BLaER1 treated with 17β-estradiol and CSF1 and Interleukin-3, amounts not matched to agents 10 nM and 100 nM (cell line): ENCODE results near the gene RPS2.
A peak's percentile ranks its signal among the peaks of the same experiment; 100 is the strongest.

Source experiments
- H3K27ac ChIP-seq, 11 experiments: shearing (Covaris generic); formaldehyde crosslinking; 2 replicates each; pipeline ENCODE4 v1.8.1; 2022
- H3K27me3 ChIP-seq, 11 experiments: shearing (Covaris generic); formaldehyde crosslinking; 2 replicates each; pipeline ENCODE4 v1.8.1; 2022
- H3K36me3 ChIP-seq, 11 experiments: shearing (Covaris generic); formaldehyde crosslinking; 2 replicates each; pipeline ENCODE4 v1.8.1; 2022
- H3K4me1 ChIP-seq, 10 experiments: shearing (Covaris generic); formaldehyde crosslinking; 2 replicates each; pipeline ENCODE4 v1.8.1; 2022
- H3K4me2 ChIP-seq, 11 experiments: shearing (Covaris generic); formaldehyde crosslinking; 2 replicates each; pipeline ENCODE4 v1.8.1; 2022
- H3K4me3 ChIP-seq, 10 experiments: shearing (Covaris generic); formaldehyde crosslinking; 2 replicates each; pipeline ENCODE4 v1.8.1; 2022
- H3K9ac ChIP-seq, 11 experiments: shearing (Covaris generic); formaldehyde crosslinking; 2 replicates each; pipeline ENCODE4 v1.8.1; 2022
- H3K9me3 ChIP-seq, 11 experiments: shearing (Covaris generic); formaldehyde crosslinking; replicated peaks in 1 of 11; 2 replicates each; pipeline ENCODE4 v1.8.1; 2022
- H4K20me1 ChIP-seq, 11 experiments: shearing (Covaris generic); formaldehyde crosslinking; 2 replicates each; pipeline ENCODE4 v1.8.1; 2022
- Cebpa-rat ChIP-seq, 11 experiments: shearing (Covaris generic); IDR thresholded peaks; 2 replicates each; pipeline ENCODE4 v1.8.1; 2022

The RPS2 gene

DNA sequence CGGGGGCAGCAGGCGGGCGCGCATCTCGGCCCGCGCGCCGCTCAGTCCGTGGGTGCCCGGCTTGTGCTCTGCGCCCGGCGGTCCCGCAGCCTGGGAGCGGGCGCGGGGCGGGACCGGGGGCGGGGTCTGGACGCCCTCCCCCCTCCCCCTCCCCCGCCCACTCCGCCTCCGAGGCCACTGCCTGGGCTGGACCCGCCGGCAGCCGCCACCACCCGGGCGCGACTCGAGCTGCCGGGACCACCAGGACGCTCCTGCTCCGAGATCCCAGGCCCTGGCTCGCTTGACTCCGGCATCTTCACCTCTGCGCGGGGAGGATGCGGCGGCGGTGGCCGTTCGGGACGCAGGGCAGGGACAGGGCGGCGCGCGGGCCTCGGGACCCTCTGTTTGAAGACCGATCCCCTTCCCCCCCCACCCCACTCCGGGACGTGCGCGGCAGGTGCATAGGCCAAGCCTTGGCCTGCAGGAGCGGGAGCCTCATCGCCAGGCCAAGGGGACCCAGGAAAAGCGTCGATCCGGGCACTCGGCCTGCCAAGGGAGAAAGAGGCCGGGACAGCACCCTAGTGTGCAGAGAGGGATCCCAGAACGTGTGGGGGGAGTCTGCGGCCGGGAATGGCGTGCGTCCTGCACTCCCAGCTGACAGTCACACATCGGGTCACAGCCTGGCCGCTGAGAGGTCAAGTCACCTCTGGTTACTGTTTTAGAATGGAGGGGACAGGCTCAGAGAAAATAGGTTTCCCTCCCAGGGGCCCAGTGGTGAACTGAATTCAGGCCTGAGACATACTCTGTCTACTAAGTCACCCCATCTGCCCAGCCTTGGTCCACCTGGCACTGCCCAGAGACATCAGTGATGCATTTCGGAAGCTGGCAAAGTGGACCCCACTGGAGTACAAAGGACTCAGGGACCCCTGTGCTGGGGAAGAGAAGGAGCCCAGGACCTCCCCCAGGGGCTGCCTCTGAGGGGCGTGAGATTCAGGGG, 46.0 kb downstream of the RPS2 start, which contains the start of gene HS3ST6:
Gene HS3ST6, minus strand, starts transcription at position 65 of the 976 bp plus-strand sequence. CDS start 92 bp downstream, outside the sequence.
- H3K9me3 ChIP-seq = 0 out of 22 replicates have a peak, but pooled peaks cover 0 to 5% (median 0%) of the 10 kb centered on the region in 11 experiments
- peaks cover 0 to 46% (median 17%) of the 10 kb centered on the region in 11 experiments; a peak in 12 of 22 replicates for H4K20me1 ChIP-seq
- no peak within 1 kb of the TSS for H3K4me2 ChIP-seq
- no peak within 1 kb of the TSS for H3K4me3 ChIP-seq
- H3K4me1 ChIP-seq = peaks cover 0 to 10% (median 4%) of the 10 kb centered on the region in 10 experiments; a peak in 10 of 20 replicates
- H3K27me3 ChIP-seq = peaks cover 96 to 100% (median 100%) of the 10 kb centered on the region in 11 experiments
- no peak within 1 kb of the TSS for H3K27ac ChIP-seq
- H3K36me3 ChIP-seq = no peaks in the 10 kb centered on the region
- TF ChIP-seq Cebpa-rat (IDR thresholded peaks at IDR 0.05) = no peak
- no peak within 1 kb of the TSS for H3K9ac ChIP-seq

DNA sequence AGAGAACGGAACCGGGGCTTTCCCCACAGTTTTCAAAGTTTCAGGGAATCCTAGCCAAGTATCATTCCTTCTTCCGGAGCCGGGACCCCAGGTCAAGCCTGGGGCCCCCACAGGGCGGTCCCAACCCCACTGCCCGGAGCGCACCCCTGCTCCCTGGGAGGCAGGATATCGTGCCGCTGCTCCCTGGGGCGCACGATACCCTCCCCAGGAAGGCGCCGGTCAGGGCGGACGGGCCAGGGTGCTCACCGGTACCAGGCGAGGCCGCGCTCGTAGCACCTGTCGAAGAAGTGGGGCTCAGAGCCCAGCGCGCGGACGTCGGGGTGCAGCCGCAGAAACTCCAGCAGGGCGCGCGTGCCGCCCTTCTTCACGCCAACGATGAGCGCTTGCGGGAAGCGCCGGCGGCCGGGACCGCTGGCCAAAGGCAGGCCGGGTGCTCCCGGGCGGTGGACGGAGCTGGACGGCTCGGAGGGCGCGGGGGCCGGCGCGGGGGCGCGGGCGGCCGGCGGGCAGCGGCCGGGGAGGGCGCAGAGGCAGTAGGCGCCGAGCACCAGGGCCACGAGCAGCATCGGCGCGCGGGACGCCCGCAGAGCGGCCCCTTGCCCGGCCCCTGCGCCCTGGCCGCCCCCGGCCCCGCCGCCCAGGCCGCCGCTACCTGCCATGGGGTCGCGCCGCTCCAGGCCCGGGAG, 46.8 kb downstream of the RPS2 start:
- H3K4me3 ChIP-seq = no peak overlapping the region
- peaks cover 0 to 51% (median 17%) of the 10 kb centered on the region in 11 experiments; a peak in 12 of 22 replicates for H4K20me1 ChIP-seq
- H3K36me3 ChIP-seq = no peaks in the 10 kb centered on the region
- no peak for TF ChIP-seq Cebpa-rat (IDR thresholded peaks at IDR 0.05)
- H3K27me3 ChIP-seq = peaks cover 92 to 100% (median 98%) of the 10 kb centered on the region in 11 experiments
- H3K9me3 ChIP-seq = 0 out of 22 replicates have a peak, but pooled peaks cover 0 to 5% (median 0%) of the 10 kb centered on the region in 11 experiments
- peaks cover 0 to 4% (median 0%) of the 10 kb centered on the region in 10 experiments; a peak in 1 of 20 replicates for H3K4me1 ChIP-seq
- no peak overlapping the region for H3K9ac ChIP-seq
- no peak overlapping the region for H3K27ac ChIP-seq
- no peak overlapping the region for H3K4me2 ChIP-seq

DNA sequence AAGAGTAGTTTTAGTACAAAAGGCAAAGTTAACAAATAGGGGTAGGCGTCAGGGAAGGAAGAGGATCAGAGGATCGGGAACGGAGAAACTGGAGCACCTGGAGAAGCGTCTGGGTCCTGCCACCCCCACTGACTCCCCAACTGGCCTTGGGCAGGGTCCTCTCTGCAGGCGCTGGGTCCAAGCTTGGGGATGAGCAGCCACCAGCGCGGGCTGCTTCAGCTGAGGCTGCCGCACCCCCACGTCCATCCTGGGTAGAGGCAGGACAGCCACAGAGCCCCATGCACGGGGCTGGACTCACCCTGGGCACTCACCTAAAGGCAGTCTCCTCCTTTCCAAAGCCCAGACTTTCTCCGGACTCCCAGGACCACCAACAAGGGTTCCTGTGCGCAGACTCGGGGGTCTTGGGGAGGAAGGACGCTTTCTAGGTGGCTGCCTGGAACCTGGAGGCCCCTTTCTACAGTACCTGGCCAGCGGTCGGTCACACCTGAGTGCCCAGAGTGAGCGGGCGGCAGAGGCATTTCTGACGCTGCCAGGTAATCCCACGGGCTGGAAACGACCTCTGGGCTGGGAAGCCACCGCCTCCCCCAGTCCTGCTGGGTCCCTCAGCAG, 47.5 kb downstream of the RPS2 start:
- Histone ChIP-seq H3K4me2 (no peak overlapping the region), H3K9ac (no peak overlapping the region), H3K9me3 (0 out of 22 replicates have a peak, but pooled peaks cover 0 to 1% (median 0%) of the 10 kb centered on the region in 11 experiments), H3K4me1 (peaks cover 0 to 4% (median 0%) of the 10 kb centered on the region in 10 experiments; a peak in 1 of 20 replicates), H3K27me3 (peaks cover 85 to 94% (median 91%) of the 10 kb centered on the region in 11 experiments), H3K4me3 (no peak overlapping the region), H3K27ac (no peak overlapping the region), H4K20me1 (peaks cover 0 to 53% (median 17%) of the 10 kb centered on the region in 11 experiments; a peak in 12 of 22 replicates), H3K36me3 (no peaks in the 10 kb centered on the region)
- no peak for TF ChIP-seq Cebpa-rat (IDR thresholded peaks at IDR 0.05)

GRCh38 chr16:1916640-1916990, 48.0 kb downstream of the RPS2 start:
- no peak overlapping the region for H3K9ac ChIP-seq
- H3K27ac ChIP-seq = no peak overlapping the region
- H3K4me3 ChIP-seq = no peak overlapping the region
- peaks cover 0 to 59% (median 17%) of the 10 kb centered on the region in 11 experiments; a peak in 12 of 22 replicates for H4K20me1 ChIP-seq
- H3K9me3 ChIP-seq = no peaks in the 10 kb centered on the region
- no peak for TF ChIP-seq Cebpa-rat (IDR thresholded peaks at IDR 0.05)
- peaks cover 80 to 88% (median 86%) of the 10 kb centered on the region in 11 experiments for H3K27me3 ChIP-seq
- no peak overlapping the region for H3K4me2 ChIP-seq
- no peaks in the 10 kb centered on the region for H3K36me3 ChIP-seq
- peaks cover 0 to 4% (median 0%) of the 10 kb centered on the region in 10 experiments; a peak in 1 of 20 replicates for H3K4me1 ChIP-seq

DNA sequence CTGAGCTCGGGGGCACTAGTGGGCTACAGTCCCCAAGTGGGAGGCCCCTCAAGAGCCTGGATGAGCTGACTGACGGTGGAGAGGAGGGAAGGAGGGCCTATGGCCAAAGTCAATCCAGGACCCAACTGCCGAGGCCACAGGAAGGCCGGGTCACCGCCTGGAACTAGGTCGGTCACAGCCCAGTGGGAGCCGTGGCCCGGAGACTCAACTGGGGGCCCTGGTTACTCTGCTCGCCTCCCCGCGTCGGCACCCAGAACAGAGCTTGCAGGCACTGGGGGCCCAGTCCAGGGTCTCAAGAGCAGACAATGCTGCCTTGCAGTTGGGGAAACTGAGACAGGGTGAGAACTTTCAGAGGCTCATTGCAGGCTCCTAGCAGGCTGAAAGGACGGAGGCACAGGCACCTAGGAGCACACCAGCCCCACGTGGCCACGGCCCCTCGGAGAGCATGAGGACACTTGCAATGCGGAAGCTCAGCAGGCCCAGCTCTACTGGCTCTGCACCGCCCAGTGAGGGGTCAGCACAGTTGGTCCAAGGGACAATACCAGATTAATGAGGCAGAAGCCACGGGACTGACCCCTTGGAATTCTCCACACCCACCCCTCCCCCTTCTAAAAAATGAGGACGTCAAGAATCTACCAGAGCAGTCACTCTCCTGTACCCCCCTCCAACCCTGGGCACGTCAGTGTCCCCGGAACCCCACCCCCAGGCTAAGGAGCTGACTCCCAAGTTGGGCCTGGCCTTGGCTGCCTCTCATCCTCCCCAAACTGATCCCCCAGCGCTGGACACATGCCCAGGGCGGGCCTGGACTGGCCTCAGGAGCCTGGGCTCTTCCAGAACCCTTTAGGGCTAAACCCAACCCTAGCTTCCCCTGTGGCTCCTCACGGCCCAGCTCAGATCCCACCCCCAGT, 48.6 kb downstream of the RPS2 start:
- H3K4me3 ChIP-seq = no peak overlapping the region
- no peak overlapping the region for H3K9ac ChIP-seq
- peaks cover 74 to 82% (median 80%) of the 10 kb centered on the region in 11 experiments for H3K27me3 ChIP-seq
- no peaks in the 10 kb centered on the region for H3K36me3 ChIP-seq
- no peak for TF ChIP-seq Cebpa-rat (IDR thresholded peaks at IDR 0.05)
- no peak overlapping the region for H3K27ac ChIP-seq
- H3K4me2 ChIP-seq = no peak overlapping the region
- peaks cover 0 to 58% (median 17%) of the 10 kb centered on the region in 11 experiments; a peak in 12 of 22 replicates for H4K20me1 ChIP-seq
- peaks cover 0 to 4% (median 0%) of the 10 kb centered on the region in 10 experiments; a peak in 1 of 20 replicates for H3K4me1 ChIP-seq
- no peaks in the 10 kb centered on the region for H3K9me3 ChIP-seq

DNA sequence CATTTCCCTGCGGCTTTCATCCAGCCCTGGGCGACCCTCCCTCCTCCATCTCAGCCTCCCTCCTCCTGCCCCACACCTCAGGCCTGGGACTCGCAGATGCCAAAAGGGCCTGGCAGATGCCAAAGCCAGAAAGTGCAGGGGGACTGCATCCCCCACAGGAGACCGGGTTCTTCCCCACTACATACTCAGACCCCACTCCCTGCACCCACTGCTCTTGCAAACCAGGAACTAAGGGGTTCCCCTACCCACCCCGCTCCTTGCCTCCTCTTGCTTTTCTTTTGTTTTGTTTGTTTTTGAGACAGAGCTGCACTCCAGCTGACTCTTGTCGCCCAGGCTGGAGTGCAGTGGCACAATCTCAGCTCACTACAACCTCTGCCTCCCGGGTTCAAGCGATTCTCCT, 49.6 kb downstream of the RPS2 start:
- Histone ChIP-seq H3K9me3 (no peaks in the 10 kb centered on the region), H3K4me2 (no peak overlapping the region), H4K20me1 (peaks cover 0 to 48% (median 17%) of the 10 kb centered on the region in 11 experiments; a peak in 12 of 22 replicates), H3K4me1 (no peaks in the 10 kb centered on the region), H3K27me3 (peaks cover 64 to 72% (median 70%) of the 10 kb centered on the region in 11 experiments), H3K27ac (no peak overlapping the region), H3K4me3 (no peak overlapping the region), H3K9ac (no peak overlapping the region), H3K36me3 (no peaks in the 10 kb centered on the region)
- TF ChIP-seq Cebpa-rat (IDR thresholded peaks at IDR 0.05) = no peak

DNA sequence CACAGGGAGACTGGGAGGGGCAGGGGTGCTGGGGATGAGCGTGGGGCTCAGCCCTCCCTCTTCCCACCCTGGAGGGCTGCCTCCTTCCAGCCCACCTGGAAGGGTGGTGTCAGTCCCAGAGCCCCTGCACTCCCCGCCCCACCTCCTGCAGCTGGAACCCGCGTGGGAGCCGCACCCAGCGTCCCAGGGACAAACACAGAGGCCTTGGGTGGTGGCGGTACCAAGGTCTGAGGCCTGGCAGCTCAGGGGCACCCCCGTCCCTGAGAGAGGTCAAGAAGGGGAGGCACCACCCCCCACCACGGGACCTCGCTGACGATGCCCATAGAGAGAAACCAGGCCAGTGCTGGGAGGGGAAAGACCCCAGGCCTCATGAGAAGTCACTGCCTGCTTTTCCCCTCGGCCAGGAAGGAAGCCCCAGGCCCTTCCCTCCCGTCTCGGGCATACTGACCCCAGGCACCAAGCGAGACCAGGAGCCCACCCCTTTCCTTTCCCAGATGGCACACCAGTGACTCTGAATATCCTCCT, 50.5 kb downstream of the RPS2 start:
- Histone ChIP-seq H3K27me3 (peaks cover 55 to 68% (median 65%) of the 10 kb centered on the region in 11 experiments), H3K36me3 (no peaks in the 10 kb centered on the region), H3K27ac (no peak overlapping the region), H3K4me3 (no peak overlapping the region), H3K4me1 (no peaks in the 10 kb centered on the region), H3K9ac (peak overlapping the region in 1 of 11 experiments; percentile 3; a peak in 1 of 22 replicates), H4K20me1 (peaks cover 0 to 40% (median 10%) of the 10 kb centered on the region in 11 experiments; a peak in 11 of 22 replicates), H3K4me2 (no peak overlapping the region), H3K9me3 (no peaks in the 10 kb centered on the region)
- TF ChIP-seq Cebpa-rat (IDR thresholded peaks at IDR 0.05) = no peak
